ENCODE measurements around the gene ZG16. TPM values are rescaled to one million over a fixed set of nuclear protein-coding genes. Genes with fewer than 3 reads are reported as not detected.

Gene ZG16
- total and polyA plus RNA-seq, 9 of the 15 experiments (the other 6 are each of a cell fraction or from before 2014, with no cell fraction given): 0.04 TPM; not detected in 8

DNA sequence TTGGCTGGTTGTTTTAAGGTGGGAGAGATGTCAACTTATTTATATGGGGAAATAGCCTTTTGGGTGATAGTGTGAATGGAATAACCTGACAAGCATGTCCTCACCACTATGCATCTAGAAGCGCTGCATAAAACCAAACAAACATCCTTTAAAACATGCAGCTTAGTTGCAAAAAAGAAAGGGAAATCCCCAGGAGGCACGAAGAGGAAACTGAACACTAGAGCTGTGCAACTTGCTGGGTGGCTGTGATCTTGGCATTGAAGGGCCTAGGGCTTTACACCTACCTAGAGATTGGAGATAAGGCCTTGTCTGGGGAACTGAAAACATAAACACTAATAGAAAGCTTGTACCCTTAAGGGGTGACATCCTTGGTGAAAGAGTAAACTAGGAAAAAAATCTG lies 39.5 kb upstream of the ZG16 start:
- TF ChIP-seq, protein P1, sequence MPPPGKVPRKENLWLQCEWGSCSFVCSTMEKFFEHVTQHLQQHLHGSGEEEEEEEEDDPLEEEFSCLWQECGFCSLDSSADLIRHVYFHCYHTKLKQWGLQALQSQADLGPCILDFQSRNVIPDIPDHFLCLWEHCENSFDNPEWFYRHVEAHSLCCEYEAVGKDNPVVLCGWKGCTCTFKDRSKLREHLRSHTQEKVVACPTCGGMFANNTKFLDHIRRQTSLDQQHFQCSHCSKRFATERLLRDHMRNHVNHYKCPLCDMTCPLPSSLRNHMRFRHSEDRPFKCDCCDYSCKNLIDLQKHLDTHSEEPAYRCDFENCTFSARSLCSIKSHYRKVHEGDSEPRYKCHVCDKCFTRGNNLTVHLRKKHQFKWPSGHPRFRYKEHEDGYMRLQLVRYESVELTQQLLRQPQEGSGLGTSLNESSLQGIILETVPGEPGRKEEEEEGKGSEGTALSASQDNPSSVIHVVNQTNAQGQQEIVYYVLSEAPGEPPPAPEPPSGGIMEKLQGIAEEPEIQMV (tag; conservative IDR thresholded peaks at IDR 0.05; ENCODE audit: low read depth): no peak
- no peak for TF ChIP-seq CREBBP (IDR thresholded peaks at IDR 0.05; ENCODE audit: low read depth, low read length)
- TF ChIP-seq SIX5 (IDR thresholded peaks at IDR 0.05; ENCODE audit: borderline replicate concordance in 1 of 2, insufficient read depth in 1 of 2, low read depth in 1 of 2, low read length in 2 of 2): no peak
- TF ChIP-seq, protein P2, sequence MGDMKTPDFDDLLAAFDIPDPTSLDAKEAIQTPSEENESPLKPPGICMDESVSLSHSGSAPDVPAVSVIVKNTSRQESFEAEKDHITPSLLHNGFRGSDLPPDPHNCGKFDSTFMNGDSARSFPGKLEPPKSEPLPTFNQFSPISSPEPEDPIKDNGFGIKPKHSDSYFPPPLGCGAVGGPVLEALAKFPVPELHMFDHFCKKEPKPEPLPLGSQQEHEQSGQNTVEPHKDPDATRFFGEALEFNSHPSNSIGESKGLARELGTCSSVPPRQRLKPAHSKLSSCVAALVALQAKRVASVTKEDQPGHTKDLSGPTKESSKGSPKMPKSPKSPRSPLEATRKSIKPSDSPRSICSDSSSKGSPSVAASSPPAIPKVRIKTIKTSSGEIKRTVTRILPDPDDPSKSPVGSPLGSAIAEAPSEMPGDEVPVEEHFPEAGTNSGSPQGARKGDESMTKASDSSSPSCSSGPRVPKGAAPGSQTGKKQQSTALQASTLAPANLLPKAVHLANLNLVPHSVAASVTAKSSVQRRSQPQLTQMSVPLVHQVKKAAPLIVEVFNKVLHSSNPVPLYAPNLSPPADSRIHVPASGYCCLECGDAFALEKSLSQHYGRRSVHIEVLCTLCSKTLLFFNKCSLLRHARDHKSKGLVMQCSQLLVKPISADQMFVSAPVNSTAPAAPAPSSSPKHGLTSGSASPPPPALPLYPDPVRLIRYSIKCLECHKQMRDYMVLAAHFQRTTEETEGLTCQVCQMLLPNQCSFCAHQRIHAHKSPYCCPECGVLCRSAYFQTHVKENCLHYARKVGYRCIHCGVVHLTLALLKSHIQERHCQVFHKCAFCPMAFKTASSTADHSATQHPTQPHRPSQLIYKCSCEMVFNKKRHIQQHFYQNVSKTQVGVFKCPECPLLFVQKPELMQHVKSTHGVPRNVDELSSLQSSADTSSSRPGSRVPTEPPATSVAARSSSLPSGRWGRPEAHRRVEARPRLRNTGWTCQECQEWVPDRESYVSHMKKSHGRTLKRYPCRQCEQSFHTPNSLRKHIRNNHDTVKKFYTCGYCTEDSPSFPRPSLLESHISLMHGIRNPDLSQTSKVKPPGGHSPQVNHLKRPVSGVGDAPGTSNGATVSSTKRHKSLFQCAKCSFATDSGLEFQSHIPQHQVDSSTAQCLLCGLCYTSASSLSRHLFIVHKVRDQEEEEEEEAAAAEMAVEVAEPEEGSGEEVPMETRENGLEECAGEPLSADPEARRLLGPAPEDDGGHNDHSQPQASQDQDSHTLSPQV (IDR thresholded peaks at IDR 0.05): no peak
- Histone ChIP-seq H3K4me1 (replicated peaks in 1 of 2; ENCODE audit: control insufficient read depth in 2 of 2, insufficient read depth in 2 of 2, low read length in 2 of 2) (peaks cover 2 to 8% of the 10 kb centered on the region in 2 experiments; a peak in 3 of 5 replicates), H3K4me2 (ENCODE audit: insufficient read depth, low read length) (no peak overlapping the region), H3K27me3 (ENCODE audit: control insufficient read depth in 2 of 2, insufficient read depth in 2 of 2, low read length in 2 of 2) (peaks cover 0 to 3% of the 10 kb centered on the region in 2 experiments; a peak in 1 of 5 replicates), H2AFZ (ENCODE audit: low read depth, low read length) (no peak overlapping the region), H3K27ac (ENCODE audit: extremely low read depth, low read depth, low read length) (no peak overlapping the region), H3K9me3 (replicated peaks; ENCODE audit: control insufficient read depth, insufficient read depth, low read depth, low read length) (no peaks in the 10 kb centered on the region), H3K4me3 (no peak overlapping the region), H3K79me2 (ENCODE audit: control insufficient read depth, insufficient read depth, low read length) (no peaks in the 10 kb centered on the region), H4K20me1 (replicated peaks; ENCODE audit: control insufficient read depth, insufficient read depth, low read length) (no peaks in the 10 kb centered on the region), H3K9ac (ENCODE audit: insufficient read depth in 1 of 2, low read depth in 2 of 2, low read length in 2 of 2) (no peak overlapping the region), H3K9me1 (ENCODE audit: control insufficient read depth, insufficient read depth, low read length) (no peaks in the 10 kb centered on the region), H3K36me3 (ENCODE audit: control insufficient read depth, insufficient read depth, low read length) (no peaks in the 10 kb centered on the region)
- ATAC-seq (no peak), DNase-seq (ENCODE audit: extremely low read depth in 1 of 4, low spot score in 3 of 4) (no peak), FAIRE-seq (no peak)
- ChIA-PET CTCF (ENCODE audit: low intra/inter-chr PET ratio) (no interaction called here), POLR2A (no interaction called here)
- WGBS (ENCODE audit: insufficient coverage, low coverage, missing lambda C conversion rate): 43% methylated on average over 2 of the region's 2 CpGs
- BruUV-seq (replicated peaks): no TSS peak
- intact Hi-C loops (cut with micrococcal nuclease): no loop called here
- in situ Hi-C loops (cut with MboI): no loop called here
